ENCODE results near the gene SPESP1. TPM values are rescaled to one million over a fixed set of nuclear protein-coding genes. Genes with fewer than 3 reads are reported as not detected.

The SPESP1 gene
- polyA plus RNA-seq (ENCODE audit: insufficient read length in 4 of 4), result 1 to 10 TPM; 4.5 to 5.6 (median 5.3) TPM

DNA sequence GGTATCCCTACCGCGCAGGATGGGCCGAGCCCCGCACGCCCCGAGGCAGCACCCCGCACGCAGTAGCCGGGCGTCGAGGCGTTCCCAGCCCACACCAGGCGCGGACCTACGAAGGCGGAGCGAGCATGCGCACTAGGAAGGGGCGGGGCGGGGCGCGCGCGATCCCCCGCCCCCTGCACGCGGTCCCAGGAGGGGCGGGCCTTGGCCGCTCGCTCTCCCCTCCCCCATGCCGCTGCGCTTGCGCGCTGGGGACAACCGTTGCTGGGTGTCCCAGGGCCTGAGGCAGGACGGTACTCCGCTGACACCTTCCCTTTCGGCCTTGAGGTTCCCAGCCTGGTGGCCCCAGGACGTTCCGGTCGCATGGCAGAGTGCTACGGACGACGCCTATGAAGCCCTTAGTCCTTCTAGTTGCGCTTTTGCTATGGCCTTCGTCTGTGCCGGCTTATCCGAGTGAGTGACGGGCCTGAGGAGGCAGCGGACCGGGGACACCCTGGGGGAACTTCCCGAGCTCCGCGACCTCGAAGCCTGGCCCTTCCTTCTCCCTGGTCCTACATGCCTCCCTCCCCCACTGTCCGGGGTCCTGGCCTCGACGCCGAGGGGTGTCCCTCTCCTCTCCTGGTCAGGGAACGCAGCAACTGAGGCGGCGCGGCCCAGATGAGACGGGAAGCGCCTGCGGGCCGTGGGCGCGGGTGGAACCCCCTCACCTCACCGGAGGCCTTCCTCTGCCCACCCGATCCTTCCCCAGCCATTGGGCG is at the start of gene SPESP1:
SPESP1 (plus strand) TSS at position 258 of the 755 bp plus-strand sequence; CDS start at position 387, 129 bp downstream.
- DNase-seq (ENCODE audit: low read depth in 4 of 4, low spot score in 2 of 4), result peak in 2 of 4 donors; percentile 43 to 53

DNA sequence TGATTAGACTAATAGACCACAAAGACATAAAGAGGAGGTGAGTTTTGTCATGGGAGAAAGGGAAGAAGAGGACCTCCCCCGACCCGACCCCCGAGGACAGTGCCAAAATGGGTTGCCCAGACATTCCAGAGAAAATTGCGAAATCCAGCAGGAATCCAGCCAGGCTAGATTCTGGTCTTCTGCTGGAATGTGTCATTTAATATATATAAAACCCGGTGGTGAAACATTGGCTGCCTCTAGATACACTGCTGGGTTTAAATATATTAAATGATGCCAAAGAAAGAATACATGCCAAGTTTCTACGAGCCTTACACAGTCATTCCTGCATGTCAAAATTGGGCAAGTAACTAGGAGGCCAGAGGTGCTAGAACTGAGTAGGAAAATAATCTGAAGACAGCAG is 45.3 kb upstream of the SPESP1 start:
- DNase-seq (ENCODE audit: low read depth in 4 of 4, low spot score in 2 of 4), result no peak

DNA sequence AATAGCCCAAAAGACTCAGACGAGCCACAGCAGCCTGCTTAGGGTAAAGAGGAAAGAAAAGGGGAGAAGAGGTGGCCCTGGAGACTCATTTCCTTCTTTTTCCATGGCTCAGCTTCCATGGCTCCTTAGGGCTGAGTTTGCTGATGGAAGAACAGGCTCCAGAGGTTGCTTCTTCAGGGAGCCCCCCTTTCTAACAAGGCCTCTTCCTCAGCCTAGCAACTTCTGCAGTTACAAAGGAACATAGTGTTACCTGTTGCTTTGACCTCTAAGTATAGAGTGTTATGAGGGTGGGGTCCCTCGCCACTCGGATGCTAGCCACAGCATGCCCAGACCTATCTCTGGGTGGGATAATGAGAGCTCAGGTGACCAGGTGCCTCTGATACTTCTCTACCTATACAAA is 43.2 kb upstream of the SPESP1 start:
- DNase-seq (ENCODE audit: low read depth in 4 of 4, low spot score in 2 of 4), result no peak

DNA sequence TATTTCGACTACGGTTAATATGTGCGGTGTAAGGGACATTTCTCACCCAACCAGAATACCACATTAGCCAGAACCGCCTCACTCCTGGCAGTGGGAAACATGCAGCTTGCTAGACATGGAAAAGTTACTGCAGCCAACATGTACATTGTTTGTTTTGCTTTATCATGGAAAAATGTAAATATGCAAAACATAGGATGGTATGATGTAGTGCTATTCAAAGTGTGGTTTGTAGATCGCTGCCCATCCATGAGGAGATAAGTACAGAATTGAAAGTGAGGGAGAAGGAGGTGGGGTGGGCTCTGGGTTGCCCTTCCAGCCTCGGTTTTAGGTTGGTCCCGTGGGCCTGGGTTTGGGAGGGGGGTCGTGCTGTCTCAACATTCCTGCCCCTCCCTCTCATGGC is 42.5 kb upstream of the SPESP1 start:
- DNase-seq (ENCODE audit: low read depth in 4 of 4, low spot score in 2 of 4), result no peak

DNA sequence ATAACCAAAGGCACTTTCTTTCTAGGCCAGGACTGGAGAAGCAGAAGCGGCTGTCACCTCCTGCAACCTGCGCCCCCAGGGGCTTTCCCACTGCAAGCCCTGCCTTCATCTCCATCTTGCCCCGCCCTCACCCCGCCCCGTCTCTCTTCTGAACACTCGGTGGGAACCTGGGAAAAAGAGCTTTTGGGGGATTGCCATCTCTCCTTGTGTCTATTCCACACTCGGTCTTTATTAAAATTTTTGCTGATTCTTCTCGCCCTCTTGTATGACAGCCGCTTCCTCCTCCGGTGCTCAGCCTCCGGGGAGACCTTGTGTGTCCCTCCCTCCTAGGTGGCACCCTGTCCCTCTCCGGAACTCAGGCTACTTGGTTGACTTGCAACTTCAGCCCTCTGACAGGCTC is 41.9 kb upstream of the SPESP1 start:
- DNase-seq (ENCODE audit: low read depth in 4 of 4, low spot score in 2 of 4), result no peak

DNA sequence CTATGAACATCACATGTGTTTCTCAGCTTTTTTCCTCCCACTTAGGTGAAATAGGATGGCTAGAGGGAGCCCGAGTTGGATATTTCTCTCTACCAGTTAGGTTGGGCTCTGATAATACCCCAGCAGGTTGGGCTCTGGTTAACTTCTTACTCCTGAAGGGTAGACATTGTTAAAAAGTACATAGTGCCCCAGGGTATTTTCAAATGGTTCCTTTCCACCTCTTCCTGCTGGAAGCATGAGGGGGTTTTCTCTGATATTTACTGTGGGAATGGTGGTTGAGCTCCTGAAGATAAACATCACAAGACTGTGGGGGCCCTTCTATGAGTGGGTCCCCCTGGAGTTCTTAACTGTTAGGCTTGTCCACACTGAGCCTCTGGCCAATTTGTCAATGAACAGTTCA is 36.1 kb upstream of the SPESP1 start:
- no peak for DNase-seq (ENCODE audit: low read depth in 4 of 4, low spot score in 2 of 4)

DNA sequence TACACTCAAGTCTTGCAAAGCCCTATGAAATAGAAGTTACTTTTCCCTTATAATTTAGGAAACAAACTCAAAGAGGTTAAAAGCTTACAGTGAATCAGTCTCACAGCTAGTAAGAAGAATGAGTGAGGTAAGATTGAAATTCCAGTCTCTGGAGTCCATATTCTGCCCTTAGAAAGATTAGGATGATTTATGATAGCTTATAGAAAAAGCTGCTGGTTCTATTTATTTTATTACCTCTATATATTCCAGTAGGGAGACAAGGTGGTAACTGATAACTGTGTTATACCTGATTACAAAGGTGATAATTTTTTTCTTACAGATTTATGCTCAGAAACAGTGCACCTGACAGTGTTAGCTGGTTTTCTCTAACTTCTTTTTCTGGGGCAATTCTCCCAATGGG is 34.1 kb upstream of the SPESP1 start:
- DNase-seq (ENCODE audit: low read depth in 4 of 4, low spot score in 2 of 4), result no peak

DNA sequence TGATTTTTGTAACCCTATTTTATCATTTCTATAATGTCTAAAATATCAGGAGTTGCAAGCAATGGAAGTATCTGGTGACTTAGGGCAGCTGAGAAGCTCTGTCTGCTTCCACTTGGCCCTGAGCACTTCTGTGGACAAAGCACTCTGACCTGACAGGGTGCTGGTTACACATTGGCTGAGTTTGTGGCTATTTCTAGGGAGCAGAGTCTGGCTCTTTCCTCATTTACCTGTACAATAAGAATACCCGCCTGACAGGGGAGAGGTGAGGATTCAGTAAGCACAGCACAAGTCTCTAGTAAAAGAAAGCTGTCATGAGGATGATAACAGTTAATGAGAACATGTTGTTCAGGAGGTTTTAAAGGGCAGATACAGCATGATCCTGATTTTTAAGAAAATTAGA is 33.3 kb upstream of the SPESP1 start:
- DNase-seq (ENCODE audit: low read depth in 4 of 4, low spot score in 2 of 4), result no peak

DNA sequence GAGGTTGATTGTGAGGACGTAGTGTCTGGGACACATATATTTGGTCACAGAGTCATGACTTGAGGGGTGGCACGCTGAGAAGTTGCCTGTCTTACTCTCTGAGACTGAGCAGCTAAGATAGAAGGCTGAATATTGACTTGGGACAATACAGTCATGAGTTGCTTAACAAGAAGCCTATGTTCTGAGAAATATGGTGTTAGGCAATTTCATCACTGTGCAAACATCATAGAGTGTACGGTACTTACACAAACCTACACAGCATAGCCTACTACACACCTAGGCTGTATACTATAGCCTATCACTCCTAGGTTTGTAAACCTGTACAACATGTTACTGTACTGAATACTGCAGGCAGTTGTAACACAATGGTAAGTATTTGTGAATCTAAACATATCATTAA is 30.3 kb upstream of the SPESP1 start:
- no peak for DNase-seq (ENCODE audit: low read depth in 4 of 4, low spot score in 2 of 4)

DNA sequence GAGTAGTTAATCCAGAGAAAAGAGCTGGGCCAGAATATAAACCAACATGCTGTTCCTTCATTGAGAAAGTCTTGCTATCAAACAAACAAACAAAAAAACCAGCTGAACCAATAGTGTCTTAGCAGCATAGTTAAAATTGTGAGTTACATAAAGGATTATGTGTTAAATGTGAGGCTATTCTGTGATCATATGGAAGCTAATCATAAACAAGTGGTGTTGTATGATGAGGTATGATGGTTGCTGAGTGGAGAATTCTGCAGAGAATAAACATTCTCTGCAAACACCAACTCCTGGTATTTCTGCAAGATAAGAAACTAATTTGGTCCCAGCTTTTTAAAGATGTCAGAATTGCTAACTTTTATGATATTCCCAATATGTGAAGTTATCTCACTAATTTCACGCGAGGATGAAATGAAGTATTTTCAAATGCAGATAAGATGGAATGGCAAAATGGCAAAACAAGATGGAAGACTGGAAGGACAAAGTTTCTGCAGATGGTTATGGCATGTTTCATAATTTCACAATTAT is 22.9 kb upstream of the SPESP1 start:
- no peak for DNase-seq (ENCODE audit: low read depth in 4 of 4, low spot score in 2 of 4)

DNA sequence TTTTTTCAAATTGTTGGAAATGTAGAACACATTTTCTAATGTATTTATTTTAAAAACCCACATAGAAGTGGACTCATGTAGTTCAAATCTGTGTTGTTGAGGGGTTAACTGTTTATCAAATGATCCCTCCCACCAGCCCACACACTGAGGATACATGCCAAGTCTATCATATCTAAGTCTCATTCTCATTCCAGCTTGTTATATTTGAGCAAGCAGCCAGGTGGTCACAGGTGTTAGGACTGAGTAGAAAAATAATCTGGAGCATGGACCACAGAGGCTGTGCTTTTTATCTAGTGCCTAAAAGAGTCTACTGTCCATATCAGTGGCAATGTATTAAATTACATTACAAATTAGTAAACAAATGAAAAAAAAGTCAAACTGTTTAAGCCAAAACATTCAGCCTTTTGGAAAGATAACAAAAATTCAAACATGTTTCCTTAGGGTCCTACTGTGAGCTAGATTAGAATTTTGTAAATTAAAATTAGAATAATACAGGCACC is 20.7 kb upstream of the SPESP1 start:
- DNase-seq (ENCODE audit: low read depth in 4 of 4, low spot score in 2 of 4), result no peak

DNA sequence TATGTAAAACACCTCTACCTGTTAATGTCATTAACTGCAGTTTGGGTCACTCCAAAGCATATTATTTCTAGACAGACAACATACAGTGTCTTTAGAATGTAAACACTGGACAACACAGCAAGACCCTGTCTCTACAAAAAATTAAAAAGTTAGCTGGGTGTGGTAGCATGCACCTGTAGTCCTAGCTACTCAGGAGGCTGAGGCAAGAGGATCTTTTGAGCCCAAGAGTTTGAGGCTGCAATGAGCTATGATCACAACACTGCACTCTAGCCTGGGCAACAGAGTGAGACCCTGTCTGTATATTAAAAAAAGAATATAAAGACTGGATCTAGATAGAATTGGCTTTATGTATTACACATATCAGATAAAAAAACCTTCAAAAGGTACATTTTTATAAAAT is 20.0 kb upstream of the SPESP1 start:
- DNase-seq (ENCODE audit: low read depth in 4 of 4, low spot score in 2 of 4), result no peak

DNA sequence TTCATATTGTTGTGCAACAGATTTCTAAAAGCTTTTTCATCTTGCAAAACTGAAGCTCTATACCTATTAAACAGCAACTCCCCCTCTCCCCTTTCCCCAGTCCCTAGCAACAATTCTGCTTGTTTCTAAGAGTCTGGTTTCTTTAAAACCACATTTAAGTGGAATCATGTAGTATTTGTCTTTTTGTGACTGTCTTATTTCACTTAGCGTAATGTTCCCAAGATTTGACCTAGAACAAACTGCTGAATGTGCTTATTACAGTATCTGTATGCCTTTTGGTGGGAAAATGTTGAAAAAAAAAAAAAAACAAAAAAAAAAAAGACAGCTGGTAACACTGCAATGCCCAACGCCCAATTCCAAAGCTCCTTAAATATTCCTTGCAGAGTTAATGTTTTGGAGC is 19.5 kb upstream of the SPESP1 start:
- DNase-seq (ENCODE audit: low read depth in 4 of 4, low spot score in 2 of 4), result no peak

DNA sequence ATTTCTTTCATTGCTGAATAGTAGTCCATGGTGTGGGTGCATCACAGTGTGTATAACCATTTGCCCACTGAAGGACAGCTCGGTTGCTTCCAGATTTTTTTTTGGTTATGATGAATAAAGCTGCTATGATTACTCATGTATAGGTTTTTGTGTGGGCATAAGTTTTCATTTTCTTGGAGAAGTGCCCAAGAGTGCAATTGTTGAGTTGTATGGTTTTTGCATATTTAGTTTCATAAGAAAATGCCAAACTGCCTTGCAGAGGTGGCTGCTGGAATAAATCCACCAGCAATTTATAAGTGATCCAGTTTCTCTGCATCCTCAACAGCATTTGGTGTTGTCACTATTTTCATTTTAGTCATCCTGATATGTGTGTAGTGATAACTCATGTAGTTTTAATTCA is 8.4 kb upstream of the SPESP1 start:
- DNase-seq (ENCODE audit: low read depth in 4 of 4, low spot score in 2 of 4), result no peak

DNA sequence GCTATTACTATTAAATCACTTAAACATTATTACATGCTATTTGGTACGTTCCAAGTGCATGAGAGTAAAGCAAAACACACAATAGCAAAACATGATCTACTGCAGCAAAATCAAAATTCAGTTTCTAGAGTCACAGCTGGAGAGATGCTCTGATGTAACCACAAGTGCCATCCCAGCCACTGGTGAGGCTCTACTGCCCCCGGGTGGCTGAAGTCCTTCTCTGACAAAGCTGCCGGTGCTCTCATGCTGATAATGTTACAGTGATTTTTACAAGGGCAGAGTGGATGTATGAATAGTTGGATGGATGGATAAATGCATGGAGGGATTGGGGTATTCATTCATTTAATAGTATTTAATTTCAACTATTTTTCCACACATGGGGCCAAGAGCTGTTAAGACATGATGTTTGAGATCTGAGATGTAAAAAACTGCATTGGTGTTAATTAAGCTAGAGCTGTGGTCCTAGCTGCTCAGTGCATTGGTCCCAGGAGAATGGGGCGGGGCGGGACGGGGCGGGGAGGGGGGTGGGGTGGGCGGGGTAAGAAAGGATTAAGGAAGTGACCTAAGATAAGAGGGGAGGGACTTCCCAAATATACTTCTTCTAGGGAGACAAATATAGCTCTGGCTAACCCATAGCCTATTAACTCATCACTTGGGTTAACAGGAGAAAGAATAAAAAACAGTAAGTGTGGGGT is 5.3 kb upstream of the SPESP1 start:
- DNase-seq (ENCODE audit: low read depth in 4 of 4, low spot score in 2 of 4), result peak in 2 of 4 donors; percentile 37 to 67

DNA sequence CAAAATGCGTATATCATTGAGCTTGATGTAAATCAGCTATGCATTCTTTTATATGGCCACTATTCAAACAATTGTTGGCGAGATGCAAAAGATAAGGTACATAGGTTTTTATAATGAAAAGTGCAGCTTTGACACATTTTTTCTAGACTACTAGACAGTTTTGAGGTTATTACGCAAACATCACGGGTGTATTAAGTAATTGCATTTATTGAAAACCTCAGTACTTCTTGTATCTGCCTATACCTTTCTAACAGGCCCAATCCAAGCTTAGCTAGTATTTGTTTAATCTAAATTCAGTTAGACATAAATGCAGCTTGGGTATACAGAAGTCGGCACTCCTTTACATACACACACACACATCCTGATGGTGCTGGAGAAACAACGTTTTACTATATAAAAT is 2.7 kb downstream of the SPESP1 start:
- no peak for DNase-seq (ENCODE audit: low read depth in 4 of 4, low spot score in 2 of 4)

DNA sequence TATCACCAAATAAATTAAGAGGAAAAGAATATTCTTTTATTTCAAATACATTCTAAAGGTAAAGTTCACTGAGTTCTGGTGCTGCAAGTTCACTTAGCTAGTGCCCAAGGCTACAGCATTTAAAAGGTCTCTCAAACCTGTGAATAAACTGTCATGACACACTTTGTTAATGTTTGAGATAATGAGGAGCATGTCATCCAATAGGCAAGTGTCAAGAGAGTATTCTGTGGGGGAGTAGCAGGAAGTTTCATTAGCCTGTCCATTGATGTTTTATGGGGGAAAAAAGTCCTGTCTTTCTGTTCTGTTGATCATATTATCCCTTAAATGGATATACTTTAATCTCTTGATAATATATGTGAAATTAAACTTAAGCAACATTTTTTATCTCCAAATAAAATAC is 4.0 kb downstream of the SPESP1 start:
- DNase-seq (ENCODE audit: low read depth in 4 of 4, low spot score in 2 of 4), result peak in 1 of 4 donors; percentile 16

DNA sequence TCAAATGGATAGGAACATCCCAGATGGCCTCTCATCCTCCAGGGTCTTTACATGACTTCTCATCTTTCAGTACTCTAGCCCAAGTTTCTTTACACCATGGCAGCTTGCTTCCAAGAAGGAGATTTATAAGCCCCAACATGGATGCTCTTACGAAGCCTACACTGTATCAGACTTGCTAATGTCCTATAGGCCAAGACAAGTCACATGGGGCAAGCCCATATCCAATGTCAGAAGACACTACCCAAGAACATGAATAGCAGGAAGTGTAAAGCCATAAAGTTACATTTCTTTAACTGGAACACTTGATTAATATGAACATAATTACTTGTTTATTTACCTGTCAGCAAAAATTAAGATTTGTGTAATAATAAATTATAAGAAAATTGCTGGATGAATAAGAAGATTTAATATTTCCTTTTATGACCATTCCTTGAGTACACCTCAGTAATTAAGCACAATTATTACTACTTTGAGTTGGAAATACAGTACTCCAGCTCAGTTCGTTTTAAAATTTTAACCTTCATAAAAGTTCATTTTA is 5.1 kb downstream of the SPESP1 start:
- no peak for DNase-seq (ENCODE audit: low read depth in 4 of 4, low spot score in 2 of 4)

DNA sequence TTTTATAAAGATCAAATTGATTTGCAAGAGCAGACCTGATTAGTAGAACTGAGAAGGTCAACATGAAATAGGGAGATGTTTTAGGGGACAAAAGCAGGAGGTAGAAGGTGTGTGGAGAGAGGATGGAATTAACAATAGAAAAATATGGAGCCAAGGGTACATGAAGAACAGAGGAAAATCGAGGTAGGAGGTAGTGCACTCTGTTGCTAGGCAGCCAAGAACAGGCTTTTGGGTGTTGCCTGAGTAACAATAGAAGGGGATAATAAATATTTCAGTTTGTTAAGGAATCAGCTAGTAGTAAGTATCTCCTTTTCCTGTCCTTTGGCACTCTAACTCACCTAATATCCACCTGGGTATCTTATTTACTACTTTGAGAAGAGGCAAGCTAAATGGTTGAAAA is 9.2 kb downstream of the SPESP1 start:
- DNase-seq (ENCODE audit: low read depth in 4 of 4, low spot score in 2 of 4), result no peak

DNA sequence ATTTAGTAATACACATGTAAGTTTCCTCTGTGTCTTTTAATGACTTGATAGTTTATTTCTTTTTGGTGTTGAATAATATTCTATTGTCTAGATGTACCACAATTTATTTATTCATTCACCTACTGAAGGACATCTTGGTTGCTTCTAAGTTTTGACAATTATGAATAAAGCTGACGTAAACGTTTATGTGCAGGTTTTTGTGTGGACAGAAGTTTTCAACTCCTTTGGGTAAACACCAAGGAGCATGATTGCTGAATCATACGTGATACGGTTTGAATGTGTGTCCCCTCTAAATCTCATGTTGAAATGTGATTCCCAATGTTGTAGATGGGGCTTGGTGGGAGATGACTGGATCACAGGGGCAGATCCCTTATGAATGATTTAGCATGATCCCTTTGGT is 21.5 kb downstream of the SPESP1 start:
- no peak for DNase-seq (ENCODE audit: low read depth in 4 of 4, low spot score in 2 of 4)

DNA sequence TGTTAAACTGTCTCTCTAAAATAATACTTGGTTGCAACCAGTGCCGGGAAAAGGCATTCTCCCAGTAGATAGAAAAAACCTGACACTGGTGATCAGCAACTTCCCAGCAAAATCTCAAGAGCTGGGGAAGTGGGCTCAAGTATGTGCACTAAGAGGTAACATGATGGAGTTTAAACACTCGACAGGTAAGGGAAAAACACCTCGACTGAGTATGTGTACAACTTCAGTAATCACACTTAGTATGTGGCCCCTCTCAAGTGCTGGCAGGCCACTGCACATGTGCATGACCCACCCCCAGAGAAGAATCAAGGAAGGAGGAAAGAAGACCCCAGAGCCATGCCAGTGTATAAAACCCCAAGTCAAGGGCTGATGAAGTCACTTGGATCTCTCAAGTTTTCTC is 27.4 kb downstream of the SPESP1 start:
- no peak for DNase-seq (ENCODE audit: low read depth in 4 of 4, low spot score in 2 of 4)

DNA sequence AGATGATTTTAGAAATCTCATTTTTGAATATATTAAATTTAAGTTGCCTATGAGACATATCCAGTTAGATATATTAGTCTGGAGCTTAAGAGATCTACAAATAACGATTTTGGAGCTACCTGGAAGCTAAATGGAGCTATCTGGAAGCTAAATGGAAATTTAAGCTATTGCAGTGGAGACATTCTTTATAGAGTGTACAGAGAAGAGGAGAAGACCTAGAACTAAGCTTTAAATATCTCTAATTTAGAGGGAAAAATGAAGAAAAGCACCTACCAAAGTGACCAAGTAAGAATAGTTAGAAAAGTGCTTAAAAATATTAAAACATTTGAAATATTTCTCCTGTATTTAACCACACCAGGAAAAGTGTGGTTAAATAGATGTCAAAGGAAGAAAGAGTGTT is 28.3 kb downstream of the SPESP1 start:
- no peak for DNase-seq (ENCODE audit: low read depth in 4 of 4, low spot score in 2 of 4)
